ENCODE data around the gene LHFPL2. TPM values are rescaled to one million over a fixed set of nuclear protein-coding genes. Genes with fewer than 3 reads are reported as not detected.

Gene LHFPL2
- total and polyA plus RNA-seq, 2 donors (not counting 1 experiment from before 2014, with no cell fraction given), result 3.8 to 35.5 TPM

DNA sequence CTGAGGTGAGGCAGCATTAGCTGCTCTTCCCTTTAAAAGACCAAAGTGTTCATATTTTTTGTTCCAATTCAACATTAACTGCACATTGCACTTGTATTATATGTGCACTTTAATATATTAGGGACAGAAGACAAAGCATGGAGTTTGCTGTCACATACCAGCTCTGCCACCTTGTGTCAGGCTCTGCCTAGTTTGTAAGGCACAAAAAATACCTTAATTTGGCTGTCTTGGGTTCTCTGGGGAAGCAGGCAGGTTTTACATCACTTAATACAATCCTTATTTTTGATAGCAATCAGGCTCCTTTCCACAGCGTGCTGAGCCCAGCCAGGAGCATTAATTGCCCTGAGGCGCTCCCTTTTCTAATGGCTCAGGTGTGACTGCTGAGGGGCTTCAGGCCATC lies 156.3 kb downstream of the LHFPL2 start:
- Histone ChIP-seq H3K36me3 (replicated peaks in 1 of 2; ENCODE audit: control extremely low read depth in 1 of 2, control insufficient read depth in 1 of 2, extremely low read depth in 1 of 2, insufficient read depth in 2 of 2, low read length in 1 of 2) (peaks cover 2 to 13% of the 10 kb centered on the region in 2 experiments), H3K27me3 (replicated peaks in 1 of 4; ENCODE audit: control extremely low read depth in 1 of 4, control insufficient read depth in 3 of 4, insufficient read depth in 4 of 4, low read length in 3 of 4) (no peaks in the 10 kb centered on the region), H3K9me3 (ENCODE audit: control extremely low read depth in 1 of 3, control insufficient read depth in 2 of 3, insufficient read depth in 1 of 3, low read length in 2 of 3) (no peaks in the 10 kb centered on the region), H4K20me1 (ENCODE audit: control insufficient read depth, insufficient read depth, low read length, poor library complexity, severe bottlenecking) (no peaks in the 10 kb centered on the region), H3K4me3 (ENCODE audit: control extremely low read depth in 1 of 5, extremely low read depth in 1 of 5, insufficient read depth in 1 of 5, low read depth in 2 of 5, low read length in 4 of 5) (no peak overlapping the region), H3K4me2 (replicated peaks; ENCODE audit: low read depth, low read length, poor library complexity, severe bottlenecking) (no peak overlapping the region), H3K4me1 (ENCODE audit: control insufficient read depth in 2 of 2, insufficient read depth in 2 of 2, low read length in 2 of 2) (no peaks in the 10 kb centered on the region), H3K27ac (ENCODE audit: low read length in 2 of 2) (no peak overlapping the region), H2AFZ (ENCODE audit: insufficient read depth, low read depth, low read length, poor library complexity, severe bottlenecking) (no peak overlapping the region), H3K9ac (ENCODE audit: low read length) (no peak overlapping the region), H3K79me2 (ENCODE audit: control insufficient read depth, insufficient read depth, low read length) (no peaks in the 10 kb centered on the region)
- WGBS (ENCODE audit: insufficient coverage), result 100% methylated on average over 2 of the region's 2 CpGs
- DNase-seq, result no peak
- ATAC-seq (ENCODE audit: low read depth), result no peak
- Mint-ChIP-seq H3K4me3 (no peak overlapping the region), H3K27ac (no peak overlapping the region), H3K27me3 (no peaks in the 10 kb centered on the region), H3K4me1 (peaks cover 12% of the 10 kb centered on the region), H3K9me3 (ENCODE audit: insufficient read depth) (no peaks in the 10 kb centered on the region)
- intact Hi-C loops (cut with micrococcal nuclease), result no loop called here
- TF ChIP-seq, protein P1, sequence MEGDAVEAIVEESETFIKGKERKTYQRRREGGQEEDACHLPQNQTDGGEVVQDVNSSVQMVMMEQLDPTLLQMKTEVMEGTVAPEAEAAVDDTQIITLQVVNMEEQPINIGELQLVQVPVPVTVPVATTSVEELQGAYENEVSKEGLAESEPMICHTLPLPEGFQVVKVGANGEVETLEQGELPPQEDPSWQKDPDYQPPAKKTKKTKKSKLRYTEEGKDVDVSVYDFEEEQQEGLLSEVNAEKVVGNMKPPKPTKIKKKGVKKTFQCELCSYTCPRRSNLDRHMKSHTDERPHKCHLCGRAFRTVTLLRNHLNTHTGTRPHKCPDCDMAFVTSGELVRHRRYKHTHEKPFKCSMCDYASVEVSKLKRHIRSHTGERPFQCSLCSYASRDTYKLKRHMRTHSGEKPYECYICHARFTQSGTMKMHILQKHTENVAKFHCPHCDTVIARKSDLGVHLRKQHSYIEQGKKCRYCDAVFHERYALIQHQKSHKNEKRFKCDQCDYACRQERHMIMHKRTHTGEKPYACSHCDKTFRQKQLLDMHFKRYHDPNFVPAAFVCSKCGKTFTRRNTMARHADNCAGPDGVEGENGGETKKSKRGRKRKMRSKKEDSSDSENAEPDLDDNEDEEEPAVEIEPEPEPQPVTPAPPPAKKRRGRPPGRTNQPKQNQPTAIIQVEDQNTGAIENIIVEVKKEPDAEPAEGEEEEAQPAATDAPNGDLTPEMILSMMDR (IDR thresholded peaks at IDR 0.05), result no peak
- no peak for TF ChIP-seq EZH2 (IDR thresholded peaks at IDR 0.05; ENCODE audit: borderline replicate concordance, insufficient read depth, low read depth, low read length, poor library complexity, severe bottlenecking)
- POLR2A ChIA-PET, result no interaction called here
- CTCF ChIA-PET, result interaction anchor here (0.6 to 1.3 kb wide), 2 partner anchors 25 to 126 kb away, joined by 3 to 4 read pairs; no protein-coding TSS in a partner anchor

GRCh38 chr5:78490709-78491485 lies 157.7 kb downstream of the LHFPL2 start:
- Mint-ChIP-seq H3K4me1 (peaks cover 3% of the 10 kb centered on the region), H3K27me3 (no peaks in the 10 kb centered on the region), H3K4me3 (no peak overlapping the region), H3K27ac (no peak overlapping the region), H3K9me3 (ENCODE audit: insufficient read depth) (no peaks in the 10 kb centered on the region)
- WGBS (ENCODE audit: insufficient coverage), result 97% methylated on average over 4 of the region's 4 CpGs
- Histone ChIP-seq H3K9me3 (ENCODE audit: control extremely low read depth in 1 of 3, control insufficient read depth in 2 of 3, insufficient read depth in 1 of 3, low read length in 2 of 3) (no peaks in the 10 kb centered on the region), H2AFZ (ENCODE audit: insufficient read depth, low read depth, low read length, poor library complexity, severe bottlenecking) (no peak overlapping the region), H3K4me2 (replicated peaks; ENCODE audit: low read depth, low read length, poor library complexity, severe bottlenecking) (no peak overlapping the region), H3K4me3 (ENCODE audit: control extremely low read depth in 1 of 5, extremely low read depth in 1 of 5, insufficient read depth in 1 of 5, low read depth in 2 of 5, low read length in 4 of 5) (no peak overlapping the region), H4K20me1 (ENCODE audit: control insufficient read depth, insufficient read depth, low read length, poor library complexity, severe bottlenecking) (no peaks in the 10 kb centered on the region), H3K4me1 (ENCODE audit: control insufficient read depth in 2 of 2, insufficient read depth in 2 of 2, low read length in 2 of 2) (no peaks in the 10 kb centered on the region), H3K27me3 (replicated peaks in 1 of 4; ENCODE audit: control extremely low read depth in 1 of 4, control insufficient read depth in 3 of 4, insufficient read depth in 4 of 4, low read length in 3 of 4) (no peaks in the 10 kb centered on the region), H3K27ac (ENCODE audit: low read length in 2 of 2) (no peak overlapping the region), H3K9ac (ENCODE audit: low read length) (no peak overlapping the region), H3K79me2 (ENCODE audit: control insufficient read depth, insufficient read depth, low read length) (no peaks in the 10 kb centered on the region), H3K36me3 (replicated peaks in 1 of 2; ENCODE audit: control extremely low read depth in 1 of 2, control insufficient read depth in 1 of 2, extremely low read depth in 1 of 2, insufficient read depth in 2 of 2, low read length in 1 of 2) (peaks cover 3 to 13% of the 10 kb centered on the region in 2 experiments)
- POLR2A ChIA-PET, result interaction anchor here (0.6 kb wide), 1 partner anchor 159 kb away, joined by 5 read pairs; no protein-coding TSS in a partner anchor
- TF ChIP-seq EZH2 (IDR thresholded peaks at IDR 0.05; ENCODE audit: borderline replicate concordance, insufficient read depth, low read depth, low read length, poor library complexity, severe bottlenecking), result no peak
- TF ChIP-seq, protein P1 (IDR thresholded peaks at IDR 0.05), result no peak
- CTCF ChIA-PET, result interaction anchor here (1.3 kb wide), 1 partner anchor 23 kb away, joined by 4 read pairs; no protein-coding TSS in a partner anchor
- ATAC-seq (ENCODE audit: low read depth) (no peak), DNase-seq (no peak)
- intact Hi-C loops (cut with micrococcal nuclease), result no loop called here
